ENCODE results near the gene CACNA1A. TPM values are rescaled to one million over a fixed set of nuclear protein-coding genes. Genes with fewer than 3 reads are reported as not detected.

The CACNA1A gene
- total and polyA plus RNA-seq, 2 of the 13 experiments (the other 11 are each of a cell fraction or from before 2014, with no cell fraction given): not detected

- CTCF ChIA-PET (ENCODE audit: low intra/inter-chr PET ratio, low total read pairs): no interaction called here
- Histone ChIP-seq H3K36me3 (replicated peaks in 1 of 2; ENCODE audit: control insufficient read depth in 1 of 2, insufficient read depth in 2 of 2, low read length in 2 of 2) (no peaks in the 10 kb centered on the region), H3K27ac (ENCODE audit: extremely low read length, insufficient read depth, low read length) (no peak overlapping the region), H3K4me3 (replicated peaks in 1 of 3; ENCODE audit: insufficient read depth in 1 of 3, low read depth in 2 of 3, low read length in 3 of 3) (no peak overlapping the region), H3K9me3 (ENCODE audit: low read length) (no peaks in the 10 kb centered on the region), H2AFZ (ENCODE audit: low read length) (no peak overlapping the region), H3K4me1 (ENCODE audit: insufficient read depth, low read length) (no peaks in the 10 kb centered on the region), H4K20me1 (ENCODE audit: insufficient read depth, low read length) (no peaks in the 10 kb centered on the region), H3K27me3 (ENCODE audit: control insufficient read depth in 1 of 2, insufficient read depth in 2 of 2, low read length in 2 of 2) (no peaks in the 10 kb centered on the region), H3K9ac (ENCODE audit: insufficient read depth, low read depth, low read length) (no peak overlapping the region), H3K79me2 (ENCODE audit: insufficient read depth, low read length) (no peaks in the 10 kb centered on the region), H3K4me2 (ENCODE audit: low read depth, low read length) (no peak overlapping the region)
- POLR2A ChIA-PET: no interaction called here
- FAIRE-seq (no peak), ATAC-seq (no peak), DNase-seq (ENCODE audit: low spot score) (no peak)
- WGBS (ENCODE audit: low lambda C conversion rate): 9% methylated on average over 4 of the region's 4 CpGs
- BruUV-seq (replicated peaks): no TSS peak
- TF ChIP-seq REPIN1 (CRISPR knock-in tag; IDR thresholded peaks at IDR 0.05; ENCODE audit: borderline replicate concordance, low read depth) (no peak), ONECUT2 (CRISPR knock-in tag; IDR thresholded peaks at IDR 0.05) (no peak), HDAC1 (CRISPR knock-in tag; IDR thresholded peaks at IDR 0.05) (no peak), KMT2B (CRISPR knock-in tag; IDR thresholded peaks at IDR 0.05) (no peak), GPN1 (CRISPR knock-in tag; IDR thresholded peaks at IDR 0.05; ENCODE audit: borderline replicate concordance) (no peak), THAP8 (CRISPR knock-in tag; IDR thresholded peaks at IDR 0.05; ENCODE audit: borderline replicate concordance) (no peak), ZNF709 (CRISPR knock-in tag; IDR thresholded peaks at IDR 0.05) (no peak), ZNF570 (CRISPR knock-in tag; IDR thresholded peaks at IDR 0.05; ENCODE audit: borderline replicate concordance) (no peak)
- TF ChIP-seq, protein P1, sequence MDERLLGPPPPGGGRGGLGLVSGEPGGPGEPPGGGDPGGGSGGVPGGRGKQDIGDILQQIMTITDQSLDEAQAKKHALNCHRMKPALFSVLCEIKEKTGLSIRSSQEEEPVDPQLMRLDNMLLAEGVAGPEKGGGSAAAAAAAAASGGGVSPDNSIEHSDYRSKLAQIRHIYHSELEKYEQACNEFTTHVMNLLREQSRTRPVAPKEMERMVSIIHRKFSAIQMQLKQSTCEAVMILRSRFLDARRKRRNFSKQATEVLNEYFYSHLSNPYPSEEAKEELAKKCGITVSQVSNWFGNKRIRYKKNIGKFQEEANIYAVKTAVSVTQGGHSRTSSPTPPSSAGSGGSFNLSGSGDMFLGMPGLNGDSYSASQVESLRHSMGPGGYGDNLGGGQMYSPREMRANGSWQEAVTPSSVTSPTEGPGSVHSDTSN (CRISPR knock-in tag; IDR thresholded peaks at IDR 0.05): no peak
- TF ChIP-seq, protein P2, sequence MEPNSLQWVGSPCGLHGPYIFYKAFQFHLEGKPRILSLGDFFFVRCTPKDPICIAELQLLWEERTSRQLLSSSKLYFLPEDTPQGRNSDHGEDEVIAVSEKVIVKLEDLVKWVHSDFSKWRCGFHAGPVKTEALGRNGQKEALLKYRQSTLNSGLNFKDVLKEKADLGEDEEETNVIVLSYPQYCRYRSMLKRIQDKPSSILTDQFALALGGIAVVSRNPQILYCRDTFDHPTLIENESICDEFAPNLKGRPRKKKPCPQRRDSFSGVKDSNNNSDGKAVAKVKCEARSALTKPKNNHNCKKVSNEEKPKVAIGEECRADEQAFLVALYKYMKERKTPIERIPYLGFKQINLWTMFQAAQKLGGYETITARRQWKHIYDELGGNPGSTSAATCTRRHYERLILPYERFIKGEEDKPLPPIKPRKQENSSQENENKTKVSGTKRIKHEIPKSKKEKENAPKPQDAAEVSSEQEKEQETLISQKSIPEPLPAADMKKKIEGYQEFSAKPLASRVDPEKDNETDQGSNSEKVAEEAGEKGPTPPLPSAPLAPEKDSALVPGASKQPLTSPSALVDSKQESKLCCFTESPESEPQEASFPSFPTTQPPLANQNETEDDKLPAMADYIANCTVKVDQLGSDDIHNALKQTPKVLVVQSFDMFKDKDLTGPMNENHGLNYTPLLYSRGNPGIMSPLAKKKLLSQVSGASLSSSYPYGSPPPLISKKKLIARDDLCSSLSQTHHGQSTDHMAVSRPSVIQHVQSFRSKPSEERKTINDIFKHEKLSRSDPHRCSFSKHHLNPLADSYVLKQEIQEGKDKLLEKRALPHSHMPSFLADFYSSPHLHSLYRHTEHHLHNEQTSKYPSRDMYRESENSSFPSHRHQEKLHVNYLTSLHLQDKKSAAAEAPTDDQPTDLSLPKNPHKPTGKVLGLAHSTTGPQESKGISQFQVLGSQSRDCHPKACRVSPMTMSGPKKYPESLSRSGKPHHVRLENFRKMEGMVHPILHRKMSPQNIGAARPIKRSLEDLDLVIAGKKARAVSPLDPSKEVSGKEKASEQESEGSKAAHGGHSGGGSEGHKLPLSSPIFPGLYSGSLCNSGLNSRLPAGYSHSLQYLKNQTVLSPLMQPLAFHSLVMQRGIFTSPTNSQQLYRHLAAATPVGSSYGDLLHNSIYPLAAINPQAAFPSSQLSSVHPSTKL (CRISPR knock-in tag; IDR thresholded peaks at IDR 0.05): no peak
- intact Hi-C loops (cut with micrococcal nuclease; ENCODE audit: unreplicated experiment): no loop called here
- in situ Hi-C loops (cut with HindIII; ENCODE audit: extremely low pct_ligation_motif_present, low pct_unique_long_range_greater_than_20kb): no loop called here
These were observed 188.1 kb downstream of the CACNA1A start for GRCh38 chr19:13318190-13318589.

Measured in HepG2 (cell line).